Gastrocnemius medialis (tissue), 4 donors: ENCODE measurements around the gene CEP170B. TPM values are rescaled to one million over a fixed set of nuclear protein-coding genes. Genes with fewer than 3 reads are reported as not detected.
A peak's percentile ranks its signal among the peaks of the same experiment; 100 is the strongest.

Source experiments
- ATAC-seq, 2 donors: fragments of 150-250 bp; one replicate each; pipeline ENCODE4 v1.9.1; 2016
- DNase-seq, 2 donors: peaks; one replicate each; pipeline ENCODE4 v3.0.0-alpha.2; 2019
- H3K27ac ChIP-seq, 4 donors: fragments of 200-600 bp; sonication (generic); 1 replicate in 1 of 4; 2 replicates in 3 of 4; pipeline ENCODE4 v1.5.1; 2016 to 2018; ENCODE audit warnings: mild to moderate bottlenecking in 2 of 4, moderate library complexity in 1 of 4
- H3K27me3 ChIP-seq, 3 donors: fragments of 200-600 bp; sonication (generic) in 2 of 3; 1 replicate in 1 of 3; 2 replicates in 2 of 3; pipeline versions ENCODE4 v1.5.1 to v1.6.0; 2016 to 2019; ENCODE audit warnings: mild to moderate bottlenecking in 1 of 3, moderate library complexity in 1 of 3
- H3K36me3 ChIP-seq, 2 donors: fragments of 200-600 bp; sonication (generic) in 1 of 2; one replicate each; pipeline ENCODE4 v1.5.1; 2017 to 2018
- H3K4me1 ChIP-seq, 2 donors: fragments of 200-600 bp; sonication (generic) in 1 of 2; one replicate each; pipeline ENCODE4 v1.5.1; 2016 to 2017; ENCODE audit warnings: mild to moderate bottlenecking in 2 of 2
- H3K4me3 ChIP-seq, 4 donors: fragments of 200-600 bp; sonication (generic) in 3 of 4; 1 replicate in 1 of 4; 2 replicates in 3 of 4; pipeline ENCODE4 v1.5.1; 2016 to 2019; ENCODE audit warnings: mild to moderate bottlenecking in 2 of 4
- H3K9me3 ChIP-seq, 3 donors: fragments of 200-600 bp; sonication (generic) in 2 of 3; 1 replicate in 1 of 3; 2 replicates in 2 of 3; pipeline ENCODE4 v1.5.1; 2016 to 2019
- POLR2A ChIP-seq, 2 donors: fragments of 450-650 bp; IDR thresholded peaks; one replicate each; pipeline ENCODE4 v1.6.1; 2017; ENCODE audit warnings: antibody characterized with exemption in 2 of 2, mild to moderate bottlenecking in 2 of 2, moderate library complexity in 2 of 2
- in situ Hi-C, 4 donors: fragments of 200-750 bp; cut with MboI; loops; one replicate each; pipeline versions ENCODE4 v1.15.0 to v1.8.0; 2017; ENCODE audit warnings: low sequenced_read_pairs in 4 of 4
- intact Hi-C: fragments of 100-400 bp; cut with DNase I; formaldehyde crosslinking; loops from one replicate; pipeline ENCODE4 v1.15.1; 2023; ENCODE audit warnings: low total_unique reads
- total RNA-seq, 4 donors: library from RNA; depleted of rRNA; stranded (reverse); fragments of >200 nt; gene quantifications; one replicate each; pipeline versions ENCODE4 v1.1.0 to v1.2.3, GENCODE V29; 2016
- TF ChIP-seq, protein P1 (sequence below), 5 experiments: fragments of 450-650 bp in 3 of 5; fragments of 200-600 bp in 2 of 5; sonication (generic) in 2 of 5; IDR thresholded peaks in 4 of 5; conservative IDR thresholded peaks in 1 of 5; 1 replicate in 4 of 5; 2 replicates in 1 of 5; pipeline ENCODE4 v1.5.1; 2016 to 2019; ENCODE audit warnings: antibody characterized with exemption in 5 of 5, mild to moderate bottlenecking in 3 of 5, moderate library complexity in 3 of 5

Gene CEP170B
- total RNA-seq, 4 donors from 2014 or later = 4.5 to 13.0 (median 7.1) TPM

DNA sequence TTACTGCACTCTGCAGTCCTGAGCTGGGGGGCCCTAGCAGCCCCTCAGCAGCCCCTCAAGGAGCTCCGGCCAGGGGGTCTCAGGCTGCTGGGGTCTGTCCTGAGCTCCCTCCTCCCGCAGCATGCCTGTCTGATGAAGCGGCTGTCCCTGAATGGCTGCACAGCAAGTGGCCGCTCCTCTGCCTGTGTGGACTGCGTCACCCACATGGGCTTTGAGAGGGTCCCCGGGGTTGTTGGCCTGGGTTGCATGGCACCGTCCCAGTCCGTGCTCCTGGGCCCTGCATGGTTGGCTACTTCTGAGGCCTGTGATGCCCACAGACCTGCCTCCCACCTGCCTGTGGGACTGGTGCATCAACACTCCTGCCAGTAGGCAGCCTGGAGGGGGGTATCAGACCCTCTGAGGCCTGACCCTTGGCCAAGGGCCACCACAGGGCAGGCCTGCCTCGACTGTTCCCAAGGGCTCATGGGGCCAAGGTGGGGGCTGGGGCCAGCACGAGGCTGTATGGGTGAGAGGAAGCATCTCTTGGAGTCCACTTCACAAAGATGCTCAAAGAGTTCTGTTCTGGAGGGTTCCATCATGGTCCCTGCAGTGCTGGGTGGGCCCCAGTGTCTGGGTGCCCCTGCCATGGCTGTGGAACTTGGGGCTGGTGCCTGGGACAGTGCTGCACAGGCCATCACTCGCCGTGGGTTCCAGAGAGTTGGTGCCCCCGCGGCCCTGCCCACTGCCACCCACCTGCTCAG is 12.2 kb downstream of the CEP170B start:
- Histone ChIP-seq H3K4me1 (peaks cover 12 to 19% of the 10 kb centered on the region in 2 donors), H3K9me3 (no peaks in the 10 kb centered on the region), H3K36me3 (peaks cover 0 to 8% of the 10 kb centered on the region in 2 donors), H3K27ac (no peak overlapping the region), H3K4me3 (no peak overlapping the region), H3K27me3 (no peaks in the 10 kb centered on the region)
- no peak for ATAC-seq
- DNase-seq = peak in 1 of 2 donors; percentile 8
- TF ChIP-seq, protein P1, sequence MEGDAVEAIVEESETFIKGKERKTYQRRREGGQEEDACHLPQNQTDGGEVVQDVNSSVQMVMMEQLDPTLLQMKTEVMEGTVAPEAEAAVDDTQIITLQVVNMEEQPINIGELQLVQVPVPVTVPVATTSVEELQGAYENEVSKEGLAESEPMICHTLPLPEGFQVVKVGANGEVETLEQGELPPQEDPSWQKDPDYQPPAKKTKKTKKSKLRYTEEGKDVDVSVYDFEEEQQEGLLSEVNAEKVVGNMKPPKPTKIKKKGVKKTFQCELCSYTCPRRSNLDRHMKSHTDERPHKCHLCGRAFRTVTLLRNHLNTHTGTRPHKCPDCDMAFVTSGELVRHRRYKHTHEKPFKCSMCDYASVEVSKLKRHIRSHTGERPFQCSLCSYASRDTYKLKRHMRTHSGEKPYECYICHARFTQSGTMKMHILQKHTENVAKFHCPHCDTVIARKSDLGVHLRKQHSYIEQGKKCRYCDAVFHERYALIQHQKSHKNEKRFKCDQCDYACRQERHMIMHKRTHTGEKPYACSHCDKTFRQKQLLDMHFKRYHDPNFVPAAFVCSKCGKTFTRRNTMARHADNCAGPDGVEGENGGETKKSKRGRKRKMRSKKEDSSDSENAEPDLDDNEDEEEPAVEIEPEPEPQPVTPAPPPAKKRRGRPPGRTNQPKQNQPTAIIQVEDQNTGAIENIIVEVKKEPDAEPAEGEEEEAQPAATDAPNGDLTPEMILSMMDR (IDR thresholded peaks at IDR 0.05 in 4 of 5, conservative IDR thresholded peaks at IDR 0.05 in 1 of 5) = no peak
- no peak for TF ChIP-seq POLR2A (IDR thresholded peaks at IDR 0.05)
- in situ Hi-C loops (no loop called here), intact Hi-C loops (no loop called here)

DNA sequence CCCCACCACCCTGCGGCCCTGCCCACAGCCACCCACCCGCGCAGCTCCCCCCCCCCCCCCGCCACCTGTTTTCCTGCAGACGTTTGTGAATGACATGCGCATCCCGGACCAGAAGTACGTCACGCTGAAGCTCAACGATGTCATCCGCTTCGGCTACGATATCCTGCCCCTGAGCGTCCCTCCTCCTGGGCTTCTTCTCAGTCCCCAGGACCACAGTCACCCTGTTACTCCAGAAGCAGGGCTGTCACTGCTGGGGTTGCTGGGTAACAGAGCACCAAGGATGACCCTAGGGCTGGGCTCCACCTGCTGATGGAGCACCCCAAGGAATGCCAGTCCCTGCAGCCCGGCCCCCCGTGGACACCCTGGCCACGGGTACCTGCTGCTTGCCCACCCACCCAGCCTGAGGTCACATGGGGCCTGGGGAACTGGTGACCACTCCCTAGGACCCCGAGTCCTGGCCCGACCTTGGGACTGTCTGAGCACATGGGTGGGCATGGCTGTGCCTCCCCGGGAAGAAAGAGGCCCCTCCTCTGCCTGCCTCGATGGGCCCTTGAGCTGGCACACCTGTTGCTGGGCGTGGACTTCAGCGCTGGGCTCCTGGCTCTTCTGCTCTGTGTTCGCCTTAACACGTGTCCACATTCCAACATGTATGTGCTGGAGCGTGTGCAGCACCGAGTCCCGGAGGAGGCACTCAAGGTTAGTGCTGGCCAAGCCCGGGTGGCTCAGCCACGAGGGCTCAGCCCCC is 12.9 kb downstream of the CEP170B start:
- in situ Hi-C loops = no loop called here

DNA sequence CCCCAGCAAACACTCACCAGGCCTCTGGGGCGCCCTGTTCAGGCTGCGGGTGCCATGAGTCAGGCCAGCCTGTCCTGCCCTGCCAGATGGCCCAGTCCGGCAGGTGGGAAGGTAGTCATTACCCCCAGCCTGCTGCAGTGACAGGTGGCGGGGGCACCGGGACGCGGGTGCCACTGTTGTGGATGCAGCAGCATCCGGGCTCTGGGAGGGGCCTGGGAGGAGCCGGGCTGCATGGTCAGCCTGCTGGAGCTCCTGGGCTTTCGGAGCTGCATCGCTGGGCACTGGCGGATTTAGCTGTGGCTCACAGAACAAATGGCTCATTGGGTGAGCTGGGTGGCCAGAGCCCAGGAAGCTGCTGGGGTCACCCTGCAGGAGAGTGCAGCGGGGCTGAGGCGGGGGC is 13.5 kb downstream of the CEP170B start:
- no peak overlapping the region for H3K4me3 ChIP-seq
- peaks cover 12 to 13% of the 10 kb centered on the region in 2 donors for H3K4me1 ChIP-seq
- H3K27me3 ChIP-seq = no peaks in the 10 kb centered on the region
- no peak overlapping the region for H3K27ac ChIP-seq
- no peak for DNase-seq
- intact Hi-C loops = no loop called here
- no peaks in the 10 kb centered on the region for H3K9me3 ChIP-seq
- no peak for TF ChIP-seq POLR2A (IDR thresholded peaks at IDR 0.05)
- TF ChIP-seq, protein P1 (IDR thresholded peaks at IDR 0.05 in 4 of 5, conservative IDR thresholded peaks at IDR 0.05 in 1 of 5) = no peak
- ATAC-seq = no peak
- in situ Hi-C loops = no loop called here
- H3K36me3 ChIP-seq = peaks cover 0 to 13% of the 10 kb centered on the region in 2 donors

More for the DNA sequence above, 12.9 kb downstream of the CEP170B start:
- H3K4me1 ChIP-seq = peaks cover 12 to 13% of the 10 kb centered on the region in 2 donors
- no peaks in the 10 kb centered on the region for H3K9me3 ChIP-seq
- ATAC-seq (no peak), DNase-seq (no peak)
- no peaks in the 10 kb centered on the region for H3K27me3 ChIP-seq
- H3K36me3 ChIP-seq = peaks cover 0 to 8% of the 10 kb centered on the region in 2 donors
- intact Hi-C loops = no loop called here
- H3K27ac ChIP-seq = no peak overlapping the region
- TF ChIP-seq, protein P1 (IDR thresholded peaks at IDR 0.05 in 4 of 5, conservative IDR thresholded peaks at IDR 0.05 in 1 of 5) = no peak
- TF ChIP-seq POLR2A (IDR thresholded peaks at IDR 0.05) = no peak
- H3K4me3 ChIP-seq = no peak overlapping the region

DNA sequence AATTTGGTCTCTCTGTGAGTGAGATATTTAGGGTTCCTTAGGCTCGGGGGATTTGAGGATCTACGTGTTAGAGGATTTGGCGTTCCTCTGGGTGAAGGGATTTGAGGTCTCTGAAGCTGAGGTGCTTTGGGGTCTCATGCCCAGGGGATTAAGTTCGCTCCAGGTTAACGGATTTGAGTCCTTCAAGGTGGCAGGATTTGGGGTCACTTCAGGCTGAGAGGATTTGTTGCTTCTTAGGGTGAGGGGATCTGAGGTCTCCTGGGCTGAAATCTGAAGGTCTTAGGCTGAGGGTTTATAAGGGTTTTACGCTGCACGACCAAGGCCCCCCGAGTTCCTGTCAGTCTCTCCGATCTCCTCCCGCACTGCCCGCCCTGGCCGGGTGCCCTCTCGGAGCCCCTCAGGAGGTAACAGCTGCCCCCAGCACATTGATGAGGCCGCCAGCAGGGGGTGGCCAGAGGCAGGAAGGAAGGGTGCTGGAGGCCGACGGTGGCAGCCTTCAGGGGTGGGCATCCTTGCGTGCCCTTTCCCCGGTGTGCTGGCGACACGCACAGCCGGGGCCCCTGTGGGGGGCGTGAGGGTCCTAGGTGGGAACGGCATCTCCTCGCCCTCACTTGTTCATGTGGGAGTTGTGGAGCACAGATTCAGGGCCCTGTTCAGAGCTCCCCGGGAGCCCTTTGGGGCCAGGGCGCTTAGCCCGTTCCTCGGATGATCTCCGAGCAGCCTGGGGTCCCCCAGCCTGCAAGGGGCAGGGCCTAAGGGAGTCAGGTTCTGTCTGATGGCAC is 14.3 kb downstream of the CEP170B start:
- Histone ChIP-seq H3K36me3 (peaks cover 0 to 20% of the 10 kb centered on the region in 2 donors), H3K27ac (no peak overlapping the region), H3K4me3 (no peak overlapping the region), H3K27me3 (no peaks in the 10 kb centered on the region), H3K9me3 (no peaks in the 10 kb centered on the region), H3K4me1 (peaks cover 12 to 13% of the 10 kb centered on the region in 2 donors)
- no peak for ATAC-seq
- no peak for TF ChIP-seq POLR2A (IDR thresholded peaks at IDR 0.05)
- TF ChIP-seq, protein P1 (IDR thresholded peaks at IDR 0.05 in 4 of 5, conservative IDR thresholded peaks at IDR 0.05 in 1 of 5) = no peak
- no peak for DNase-seq
- in situ Hi-C loops (no loop called here), intact Hi-C loops (no loop called here)
